WI38 (cell line): ENCODE data around the gene SLC6A7.

Source experiments
- H3K4me3 ChIP-seq: 2 replicates; pipeline ENCODE4 v1.5.1; 2011; ENCODE audit warnings: low read depth, mild to moderate bottlenecking, control low read depth, low read length
- CTCF ChIP-seq: IDR thresholded peaks from 2 replicates; pipeline ENCODE4 v1.5.1; 2012; ENCODE audit warnings: low read depth, mild to moderate bottlenecking, control low read depth, low read length

The SLC6A7 gene

GRCh38 chr5:150174285-150174684 is 15.6 kb upstream of the SLC6A7 start:
- H3K4me3 ChIP-seq = no peak overlapping the region
- no peak for TF ChIP-seq CTCF

- no peak for TF ChIP-seq CTCF
- no peak overlapping the region for H3K4me3 ChIP-seq
Measured at GRCh38 chr5:150175076-150175475, 14.8 kb upstream of the SLC6A7 start.

- no peak overlapping the region for H3K4me3 ChIP-seq
- peak; percentile 68 for TF ChIP-seq CTCF
Measured at GRCh38 chr5:150175536-150175935, 14.3 kb upstream of the SLC6A7 start.

- TF ChIP-seq CTCF = no peak
Measured at GRCh38 chr5:150176745-150177477, 13.0 kb upstream of the SLC6A7 start.

GRCh38 chr5:150177721-150178120 is 12.1 kb upstream of the SLC6A7 start:
- TF ChIP-seq CTCF = no peak

More at GRCh38 chr5:150176745-150177477, 13.0 kb upstream of the SLC6A7 start:
- no peak overlapping the region for H3K4me3 ChIP-seq

GRCh38 chr5:150178262-150178661 is 11.6 kb upstream of the SLC6A7 start:
- TF ChIP-seq CTCF = no peak
- H3K4me3 ChIP-seq = no peak overlapping the region

More at GRCh38 chr5:150177721-150178120, 12.1 kb upstream of the SLC6A7 start:
- H3K4me3 ChIP-seq = no peak overlapping the region

GRCh38 chr5:150179019-150179620 is 10.7 kb upstream of the SLC6A7 start:
- TF ChIP-seq CTCF = no peak
- no peak overlapping the region for H3K4me3 ChIP-seq
